Activated CD4-positive, alpha-beta T cell treated with anti-CD3 and anti-CD28 coated beads, Interleukin-2, amount 50 U/mL, for 48 hours (primary cell): Measurements from ENCODE around the gene SLC6A17.

Source experiments
- DNase-seq, 2 experiments: peaks; one replicate each; pipeline ENCODE4 v3.0.0-alpha.2; 2020

The SLC6A17 gene

GRCh38 chr1:110176299-110176956, 26.1 kb downstream of the SLC6A17 start:
- DNase-seq, result no peak

- no peak for DNase-seq
Measured at GRCh38 chr1:110177775-110178174, 27.5 kb downstream of the SLC6A17 start.

- no peak for DNase-seq
Measured at GRCh38 chr1:110183642-110184167, 33.4 kb downstream of the SLC6A17 start.

- no peak for DNase-seq
Measured at GRCh38 chr1:110184446-110184845, 34.2 kb downstream of the SLC6A17 start.

GRCh38 chr1:110185181-110185580, 34.9 kb downstream of the SLC6A17 start:
- DNase-seq, result no peak

- no peak for DNase-seq
Measured at GRCh38 chr1:110186558-110186957, 36.3 kb downstream of the SLC6A17 start.

GRCh38 chr1:110187139-110187890, 37.0 kb downstream of the SLC6A17 start:
- no peak for DNase-seq

- DNase-seq, result no peak
Measured at GRCh38 chr1:110188035-110188618, 37.8 kb downstream of the SLC6A17 start.

GRCh38 chr1:110189181-110189580, 38.9 kb downstream of the SLC6A17 start:
- DNase-seq, result no peak

- DNase-seq, result no peak
Measured at GRCh38 chr1:110190282-110190929, 40.1 kb downstream of the SLC6A17 start.

GRCh38 chr1:110192541-110192940, 42.2 kb downstream of the SLC6A17 start:
- no peak for DNase-seq

GRCh38 chr1:110195196-110195595, 44.9 kb downstream of the SLC6A17 start:
- DNase-seq, result no peak

GRCh38 chr1:110196917-110197765, 46.8 kb downstream of the SLC6A17 start:
- DNase-seq, result peak in 1 of 2 experiments; percentile 50

GRCh38 chr1:110197905-110198629, 47.8 kb downstream of the SLC6A17 start:
- DNase-seq, result no peak

- DNase-seq, result no peak
Measured at GRCh38 chr1:110198746-110199145, 48.5 kb downstream of the SLC6A17 start.

GRCh38 chr1:110200190-110200589, 49.9 kb downstream of the SLC6A17 start:
- no peak for DNase-seq

- DNase-seq, result no peak
Measured at GRCh38 chr1:110200666-110201065, 50.4 kb downstream of the SLC6A17 start.

- DNase-seq, result no peak
Measured at GRCh38 chr1:110201157-110201825, 51.0 kb downstream of the SLC6A17 start.

GRCh38 chr1:110203021-110203661, 52.8 kb downstream of the SLC6A17 start:
- DNase-seq, result peak; percentile 66 to 75

GRCh38 chr1:110205156-110205555, 54.9 kb downstream of the SLC6A17 start:
- DNase-seq, result no peak
